Vagina (tissue), 2 donors: ENCODE measurements around the gene TMEM165. TPM values are rescaled to one million over a fixed set of nuclear protein-coding genes. Genes with fewer than 3 reads are reported as not detected.

ENCODE experiments used
- DNase-seq, 2 donors: peaks; one replicate each; pipeline ENCODE4 v3.0.0-alpha.2; 2017; ENCODE audit errors: extremely low spot score in 2 of 2
- H3K27ac ChIP-seq: fragments of 200-600 bp; sonication (generic); one replicate; pipeline ENCODE4 v1.5.1; 2019
- H3K27me3 ChIP-seq: fragments of 200-600 bp; sonication (generic); one replicate; pipeline ENCODE4 v1.5.1; 2019
- H3K36me3 ChIP-seq, 2 donors: fragments of 200-600 bp; sonication (generic); one replicate each; pipeline ENCODE4 v1.5.1; 2017 to 2019
- H3K4me1 ChIP-seq: fragments of 200-600 bp; sonication (generic); one replicate; pipeline ENCODE4 v1.5.1; 2019
- H3K4me3 ChIP-seq, 2 donors: fragments of 200-600 bp; sonication (generic); 1 replicate in 1 of 2; 2 replicates in 1 of 2; pipeline ENCODE4 v1.5.1; 2016 to 2019
- H3K9me3 ChIP-seq: fragments of 200-600 bp; sonication (generic); one replicate; pipeline ENCODE4 v1.5.1; 2019
- CTCF ChIP-seq, 3 experiments: fragments of 450-650 bp in 2 of 3; fragments of 200-600 bp in 1 of 3; sonication (generic) in 1 of 3; IDR thresholded peaks; one replicate each; pipeline ENCODE4 v1.5.1; 2017 to 2019; ENCODE audit warnings: antibody characterized with exemption in 3 of 3, mild to moderate bottlenecking in 2 of 3, moderate library complexity in 2 of 3
- POLR2A ChIP-seq, 2 donors: fragments of 450-650 bp; IDR thresholded peaks; one replicate each; pipeline ENCODE4 v1.6.1; 2017; ENCODE audit warnings: antibody characterized with exemption in 2 of 2, mild to moderate bottlenecking in 2 of 2, moderate library complexity in 2 of 2
- POLR2AphosphoS5 ChIP-seq, 2 donors: sonication (generic); formaldehyde crosslinking; IDR thresholded peaks; one replicate each; pipeline ENCODE4 v1.9.0; 2017; ENCODE audit warnings: antibody characterized with exemption in 2 of 2, mild to moderate bottlenecking in 2 of 2, low read depth in 1 of 2; ENCODE audit not compliant: insufficient read depth in 1 of 2
- intact Hi-C: fragments of 100-400 bp; cut with DNase I; formaldehyde crosslinking; loops from one replicate; pipeline ENCODE4 v1.15.1; 2023
- total RNA-seq: library from RNA; depleted of rRNA; stranded (reverse); fragments of >200 nt; gene quantifications from one replicate; pipeline ENCODE4 v1.2.3, GENCODE V29; 2016

The TMEM165 gene
- total RNA-seq, 1 donor from 2014 or later: 171 TPM

GRCh38 chr4:55410431-55410830 lies 14.7 kb downstream of the TMEM165 start:
- intact Hi-C loops: no loop called here
- H3K4me3 ChIP-seq: no peak overlapping the region
- H3K9me3 ChIP-seq: no peaks in the 10 kb centered on the region
- peaks cover 0 to 6% of the 10 kb centered on the region in 2 donors for H3K36me3 ChIP-seq
- no peak for DNase-seq
- peaks cover 29% of the 10 kb centered on the region for H3K4me1 ChIP-seq
- TF ChIP-seq POLR2A (IDR thresholded peaks at IDR 0.05) (no peak), CTCF (IDR thresholded peaks at IDR 0.05) (no peak), POLR2AphosphoS5 (IDR thresholded peaks at IDR 0.05; ENCODE audit: insufficient read depth in 1 of 2, low read depth in 1 of 2) (no peak)
- no peak overlapping the region for H3K27ac ChIP-seq
- H3K27me3 ChIP-seq: no peaks in the 10 kb centered on the region

DNA sequence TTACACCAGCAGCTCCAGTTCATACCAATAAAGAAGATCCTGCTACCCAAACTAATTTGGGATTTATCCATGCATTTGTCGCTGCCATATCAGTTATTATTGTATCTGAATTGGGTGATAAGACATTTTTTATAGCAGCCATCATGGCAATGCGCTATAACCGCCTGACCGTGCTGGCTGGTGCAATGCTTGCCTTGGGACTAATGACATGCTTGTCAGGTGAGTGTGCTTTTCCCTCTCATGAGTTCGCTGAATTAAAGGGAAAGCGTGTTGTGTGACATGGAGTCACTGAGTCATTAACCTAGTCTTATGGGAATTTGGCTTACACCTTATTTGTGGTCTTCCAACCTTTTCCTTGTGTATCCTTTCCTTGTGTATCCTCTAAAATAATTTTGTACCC lies 15.9 kb downstream of the TMEM165 start:
- no peaks in the 10 kb centered on the region for H3K27me3 ChIP-seq
- H3K9me3 ChIP-seq: no peaks in the 10 kb centered on the region
- DNase-seq: no peak
- H3K4me1 ChIP-seq: peaks cover 29% of the 10 kb centered on the region
- intact Hi-C loops: no loop called here
- H3K4me3 ChIP-seq: no peak overlapping the region
- TF ChIP-seq POLR2A (IDR thresholded peaks at IDR 0.05) (no peak), POLR2AphosphoS5 (IDR thresholded peaks at IDR 0.05; ENCODE audit: insufficient read depth in 1 of 2, low read depth in 1 of 2) (no peak)
- H3K36me3 ChIP-seq: peaks cover 0 to 18% of the 10 kb centered on the region in 2 donors
- H3K27ac ChIP-seq: no peak overlapping the region

DNA sequence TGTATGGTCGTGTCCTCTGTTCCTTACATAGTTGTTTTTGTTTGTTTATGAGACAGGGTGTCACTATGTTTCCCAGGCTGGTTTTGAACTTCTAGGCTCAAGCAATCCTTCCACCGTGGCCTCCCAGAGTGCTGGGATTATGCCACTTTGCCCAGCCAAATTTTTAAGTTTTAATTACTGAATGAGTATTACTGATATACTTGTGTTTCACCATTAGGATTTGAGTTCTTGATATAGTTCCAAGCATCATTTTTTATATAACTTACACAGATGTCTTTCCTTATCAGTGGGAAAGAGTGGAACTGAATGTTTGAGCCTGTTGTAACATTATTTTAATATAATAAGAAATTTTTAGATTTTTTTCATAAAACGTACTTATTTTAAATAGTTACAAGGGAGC lies 20.4 kb downstream of the TMEM165 start:
- Histone ChIP-seq H3K9me3 (no peaks in the 10 kb centered on the region), H3K4me1 (no peaks in the 10 kb centered on the region), H3K27me3 (no peaks in the 10 kb centered on the region), H3K27ac (no peak overlapping the region), H3K36me3 (peaks cover 0 to 43% of the 10 kb centered on the region in 2 donors), H3K4me3 (no peak overlapping the region)
- intact Hi-C loops: no loop called here
- DNase-seq: no peak
- TF ChIP-seq CTCF (IDR thresholded peaks at IDR 0.05): no peak
- no peak for TF ChIP-seq POLR2AphosphoS5 (IDR thresholded peaks at IDR 0.05; ENCODE audit: insufficient read depth in 1 of 2, low read depth in 1 of 2)
- TF ChIP-seq POLR2A (IDR thresholded peaks at IDR 0.05): no peak

GRCh38 chr4:55424791-55425190 lies 29.0 kb downstream of the TMEM165 start:
- TF ChIP-seq POLR2AphosphoS5 (IDR thresholded peaks at IDR 0.05; ENCODE audit: insufficient read depth in 1 of 2, low read depth in 1 of 2) (no peak), POLR2A (IDR thresholded peaks at IDR 0.05) (no peak), CTCF (IDR thresholded peaks at IDR 0.05) (no peak)
- Histone ChIP-seq H3K4me1 (peaks cover 7% of the 10 kb centered on the region), H3K9me3 (no peaks in the 10 kb centered on the region), H3K36me3 (peaks cover 0 to 71% of the 10 kb centered on the region in 2 donors), H3K27ac (no peak overlapping the region), H3K4me3 (no peak overlapping the region), H3K27me3 (no peaks in the 10 kb centered on the region)
- DNase-seq: no peak
- intact Hi-C loops: no loop called here

GRCh38 chr4:55431710-55432336 lies 36.1 kb downstream of the TMEM165 start:
- no peak overlapping the region for H3K4me3 ChIP-seq
- no peaks in the 10 kb centered on the region for H3K9me3 ChIP-seq
- no peak for DNase-seq
- H3K27ac ChIP-seq: no peak overlapping the region
- H3K4me1 ChIP-seq: no peaks in the 10 kb centered on the region
- H3K36me3 ChIP-seq: peaks cover 0 to 26% of the 10 kb centered on the region in 2 donors
- TF ChIP-seq CTCF (IDR thresholded peaks at IDR 0.05) (no peak), POLR2AphosphoS5 (IDR thresholded peaks at IDR 0.05; ENCODE audit: insufficient read depth in 1 of 2, low read depth in 1 of 2) (no peak), POLR2A (IDR thresholded peaks at IDR 0.05) (no peak)
- H3K27me3 ChIP-seq: no peaks in the 10 kb centered on the region
- intact Hi-C loops: no loop called here
